Measurements from ENCODE around the gene AP3S1. TPM values are rescaled to one million over a fixed set of nuclear protein-coding genes. Genes with fewer than 3 reads are reported as not detected.
"Not testable (repeated sequence)": the region's sequence is repeated elsewhere in the genome, so short reads cannot be mapped to it uniquely, and the experiment has no call there.

Gene AP3S1
- total RNA-seq, 6 donors from 2014 or later: 8.9 to 81.1 (median 46.5) TPM

DNA sequence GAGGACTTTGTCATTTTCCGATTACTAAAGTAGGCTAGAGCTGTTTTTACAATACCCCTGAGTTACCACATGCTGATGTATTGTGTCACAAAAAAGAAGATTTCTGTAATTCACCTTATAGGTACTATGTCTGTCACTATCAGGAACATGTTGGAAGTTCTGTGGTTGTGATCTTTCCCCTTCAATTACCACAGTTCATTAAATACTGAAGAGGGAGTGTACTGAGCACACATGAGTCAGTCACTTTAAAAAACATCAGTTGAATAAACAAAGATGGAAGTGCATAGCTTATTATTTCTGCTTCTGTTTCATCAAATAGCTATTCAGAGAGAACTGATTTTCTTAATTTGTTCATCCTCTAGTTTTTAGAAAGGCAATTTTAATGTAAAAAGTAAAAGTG lies 31.7 kb downstream of the AP3S1 start:
- no peaks in the 10 kb centered on the region for H3K9me3 ChIP-seq
- ATAC-seq (ENCODE audit: low FRiP score in 2 of 2): no peak
- no peaks in the 10 kb centered on the region for H3K27me3 ChIP-seq
- WGBS, 2 donors: 85 to 86% methylated on average over 1 of the region's 1 CpG
- no peak for DNase-seq
- no peak for TF ChIP-seq POLR2A (IDR thresholded peaks at IDR 0.05)
- no peak for TF ChIP-seq POLR2AphosphoS5 (IDR thresholded peaks at IDR 0.05)
- no peak for TF ChIP-seq EP300 (IDR thresholded peaks at IDR 0.05)
- H3K4me3 ChIP-seq: no peak overlapping the region
- peaks cover 0 to 5% (median 2%) of the 10 kb centered on the region in 4 donors for H3K4me1 ChIP-seq
- peaks cover 0 to 22% (median 11%) of the 10 kb centered on the region in 4 donors for H3K36me3 ChIP-seq
- no peak overlapping the region for H3K27ac ChIP-seq

DNA sequence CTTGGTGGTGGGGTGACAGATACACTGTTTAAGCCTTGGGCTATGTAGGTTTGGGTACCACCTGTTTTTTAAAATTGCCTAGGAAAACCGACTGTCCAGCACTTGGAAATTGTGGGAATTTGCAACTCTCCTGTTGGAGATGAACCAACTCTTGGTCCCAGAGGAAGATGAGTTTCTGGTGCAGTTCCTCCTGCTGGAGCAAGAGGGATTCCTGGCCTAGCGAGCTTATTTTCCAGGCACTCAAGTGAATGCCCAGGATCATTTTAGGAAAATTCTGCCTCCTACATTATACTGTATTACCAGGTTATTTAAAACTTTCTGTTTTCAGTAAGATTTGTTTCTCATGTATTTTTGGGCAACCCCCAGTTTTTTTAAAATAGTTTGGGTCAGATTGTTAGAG lies 33.7 kb downstream of the AP3S1 start:
- Histone ChIP-seq H3K4me3 (no peak overlapping the region), H3K9me3 (no peaks in the 10 kb centered on the region), H3K36me3 (peaks cover 0 to 16% (median 9%) of the 10 kb centered on the region in 4 donors), H3K27ac (no peak overlapping the region), H3K27me3 (no peaks in the 10 kb centered on the region), H3K4me1 (peaks cover 0 to 5% (median 2%) of the 10 kb centered on the region in 4 donors)
- 79 to 98% methylated on average over 2 of the region's 2 CpGs for WGBS, 2 donors
- ATAC-seq (ENCODE audit: low FRiP score in 2 of 2) (no peak), DNase-seq (no peak)
- TF ChIP-seq EP300 (IDR thresholded peaks at IDR 0.05) (no peak), POLR2AphosphoS5 (IDR thresholded peaks at IDR 0.05) (no peak), POLR2A (IDR thresholded peaks at IDR 0.05) (no peak)
- TF ChIP-seq, protein P1, sequence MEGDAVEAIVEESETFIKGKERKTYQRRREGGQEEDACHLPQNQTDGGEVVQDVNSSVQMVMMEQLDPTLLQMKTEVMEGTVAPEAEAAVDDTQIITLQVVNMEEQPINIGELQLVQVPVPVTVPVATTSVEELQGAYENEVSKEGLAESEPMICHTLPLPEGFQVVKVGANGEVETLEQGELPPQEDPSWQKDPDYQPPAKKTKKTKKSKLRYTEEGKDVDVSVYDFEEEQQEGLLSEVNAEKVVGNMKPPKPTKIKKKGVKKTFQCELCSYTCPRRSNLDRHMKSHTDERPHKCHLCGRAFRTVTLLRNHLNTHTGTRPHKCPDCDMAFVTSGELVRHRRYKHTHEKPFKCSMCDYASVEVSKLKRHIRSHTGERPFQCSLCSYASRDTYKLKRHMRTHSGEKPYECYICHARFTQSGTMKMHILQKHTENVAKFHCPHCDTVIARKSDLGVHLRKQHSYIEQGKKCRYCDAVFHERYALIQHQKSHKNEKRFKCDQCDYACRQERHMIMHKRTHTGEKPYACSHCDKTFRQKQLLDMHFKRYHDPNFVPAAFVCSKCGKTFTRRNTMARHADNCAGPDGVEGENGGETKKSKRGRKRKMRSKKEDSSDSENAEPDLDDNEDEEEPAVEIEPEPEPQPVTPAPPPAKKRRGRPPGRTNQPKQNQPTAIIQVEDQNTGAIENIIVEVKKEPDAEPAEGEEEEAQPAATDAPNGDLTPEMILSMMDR (IDR thresholded peaks at IDR 0.05): no peak

DNA sequence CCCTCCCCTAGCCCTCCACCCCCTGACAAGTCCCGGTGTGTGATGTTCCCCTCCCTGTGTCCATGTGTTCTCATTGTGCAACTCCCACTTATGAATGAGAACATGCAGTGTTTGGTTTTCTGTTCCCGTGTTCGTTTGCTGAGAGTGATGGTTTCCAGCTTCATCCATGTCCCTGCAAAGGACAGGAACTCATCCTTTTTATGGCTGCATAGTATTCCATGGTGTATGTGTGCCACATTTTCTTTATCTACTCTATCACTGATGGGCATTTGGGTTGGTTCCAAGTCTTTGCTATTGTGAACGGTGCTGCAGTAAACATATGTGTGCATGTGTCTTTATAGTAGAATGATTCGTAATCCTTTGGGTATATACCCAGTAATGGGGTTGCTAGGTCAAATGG lies 35.6 kb downstream of the AP3S1 start:
- not testable (repeated sequence) for H3K36me3 ChIP-seq; H3K27me3 ChIP-seq; H3K27ac ChIP-seq; DNase-seq; H3K4me3 ChIP-seq; H3K9me3 ChIP-seq; H3K4me1 ChIP-seq; ATAC-seq (ENCODE audit: low FRiP score in 2 of 2)
- WGBS, 2 donors: 86 to 97% methylated on average over 5 of the region's 5 CpGs

DNA sequence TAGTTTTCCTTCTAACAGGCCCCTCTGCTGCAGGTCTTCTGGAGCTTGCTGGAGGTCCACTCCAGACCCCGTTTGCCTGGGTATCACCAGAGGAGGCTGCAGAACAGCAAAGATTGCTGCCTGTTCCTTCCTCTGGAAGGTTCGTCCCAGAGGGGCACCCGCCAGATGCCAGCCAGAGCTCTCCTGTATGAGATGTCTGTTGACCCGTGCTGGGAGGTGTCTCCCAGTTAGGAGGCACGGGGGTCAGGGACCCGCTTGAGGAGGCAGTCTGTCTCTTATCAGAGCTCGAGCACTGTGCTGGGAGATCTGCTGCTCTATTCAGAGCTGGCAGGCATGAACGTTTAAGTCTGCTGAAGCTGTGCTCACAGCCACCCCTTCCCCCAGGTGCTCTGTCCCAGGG lies 40.7 kb downstream of the AP3S1 start:
- H3K9me3 ChIP-seq; H3K27ac ChIP-seq; H3K4me1 ChIP-seq; DNase-seq; H3K4me3 ChIP-seq; H3K27me3 ChIP-seq; ATAC-seq (ENCODE audit: low FRiP score in 2 of 2); H3K36me3 ChIP-seq: not testable (repeated sequence)
- 94 to 100% methylated on average over 2 to 8 of the region's 8 CpGs for WGBS, 2 donors

DNA sequence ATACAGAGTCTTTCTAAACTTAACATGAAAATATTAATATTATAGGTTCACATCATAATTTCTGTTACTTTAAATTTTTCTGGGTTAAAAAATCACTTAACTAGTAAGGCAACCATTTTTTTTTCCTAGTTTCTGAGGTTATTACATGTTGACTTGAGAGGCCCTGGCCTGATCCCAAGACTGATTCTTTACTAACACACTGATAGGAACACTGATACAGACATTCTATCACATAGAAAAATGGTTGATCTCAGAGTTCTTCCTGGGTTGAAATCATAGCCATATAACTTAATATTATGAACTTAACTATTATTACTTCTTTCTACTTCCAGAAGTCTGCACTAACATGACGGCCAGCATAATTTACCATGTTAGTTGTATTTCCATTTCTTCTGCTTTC lies 43.0 kb downstream of the AP3S1 start:
- WGBS, 2 donors: 94 to 97% methylated on average over 1 of the region's 1 CpG
- Histone ChIP-seq H3K4me3 (no peak overlapping the region), H3K9me3 (no peaks in the 10 kb centered on the region), H3K27ac (no peak overlapping the region), H3K4me1 (no peaks in the 10 kb centered on the region), H3K36me3 (peaks cover 0 to 5% (median 1%) of the 10 kb centered on the region in 4 donors), H3K27me3 (no peaks in the 10 kb centered on the region)
- no peak for DNase-seq
- no peak for ATAC-seq (ENCODE audit: low FRiP score in 2 of 2)
- TF ChIP-seq EP300 (IDR thresholded peaks at IDR 0.05) (no peak), POLR2AphosphoS5 (IDR thresholded peaks at IDR 0.05) (no peak), POLR2A (IDR thresholded peaks at IDR 0.05) (no peak)
- TF ChIP-seq, protein P1 (IDR thresholded peaks at IDR 0.05): no peak

DNA sequence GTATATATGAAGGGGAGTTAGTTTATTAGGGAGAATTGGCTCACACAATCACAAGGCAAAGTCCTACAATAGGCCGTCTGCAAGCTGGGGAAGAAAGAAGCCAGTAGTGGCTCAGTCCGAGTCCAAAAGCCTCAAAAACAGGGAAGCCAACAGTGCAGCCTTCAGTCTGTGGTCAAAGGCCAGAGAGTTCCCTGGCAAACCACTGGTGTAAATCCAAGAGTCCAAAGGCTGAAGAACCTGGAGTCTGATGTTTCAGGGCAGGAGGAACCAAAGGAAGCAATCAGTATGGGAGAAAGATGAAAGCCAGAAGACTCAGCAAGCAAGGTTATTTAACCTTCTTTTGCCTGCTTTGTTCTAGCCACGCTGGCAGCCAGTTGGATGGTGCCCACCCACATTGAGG lies 43.5 kb downstream of the AP3S1 start:
- WGBS, 2 donors: 78 to 87% methylated on average over 3 of the region's 3 CpGs
- not testable (repeated sequence) for H3K27ac ChIP-seq; H3K4me1 ChIP-seq; H3K9me3 ChIP-seq; H3K4me3 ChIP-seq; H3K36me3 ChIP-seq; DNase-seq; ATAC-seq (ENCODE audit: low FRiP score in 2 of 2); H3K27me3 ChIP-seq

DNA sequence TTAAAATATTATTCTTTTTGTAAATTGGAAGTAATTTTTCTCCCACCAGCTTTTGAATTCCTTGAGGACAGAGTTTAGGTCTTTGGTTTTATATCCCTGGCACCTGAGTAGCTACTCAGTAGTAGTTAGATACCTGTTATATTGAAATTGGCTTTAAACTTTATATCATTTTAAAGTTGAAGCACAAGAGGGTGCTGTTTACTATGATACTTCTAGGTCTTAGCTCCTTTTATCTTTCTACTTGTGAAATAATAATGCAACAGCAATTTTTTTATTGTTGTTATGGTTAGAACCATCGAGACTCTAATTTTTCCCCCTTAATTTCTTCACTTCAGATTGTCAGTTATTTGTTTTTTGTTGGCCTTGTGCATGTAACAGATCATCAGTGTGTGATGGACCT lies 46.3 kb downstream of the AP3S1 start:
- Histone ChIP-seq H3K4me3 (no peak overlapping the region), H3K27me3 (no peaks in the 10 kb centered on the region), H3K27ac (no peak overlapping the region), H3K36me3 (no peaks in the 10 kb centered on the region), H3K4me1 (no peaks in the 10 kb centered on the region), H3K9me3 (no peaks in the 10 kb centered on the region)
- TF ChIP-seq, protein P1 (IDR thresholded peaks at IDR 0.05): peak in 1 of 6 experiments; percentile 8
- no peak for TF ChIP-seq EP300 (IDR thresholded peaks at IDR 0.05)
- WGBS, 2 donors: 70 to 80% methylated on average over 1 of the region's 1 CpG
- no peak for ATAC-seq (ENCODE audit: low FRiP score in 2 of 2)
- DNase-seq: no peak

Measured in upper lobe of left lung (tissue), 6 donors.